GM18505 (cell line): Measurements from ENCODE around the gene KIF7.

Experiments
- ATAC-seq: cut with Tn5 transposase; IDR thresholded peaks from one replicate; pipeline ENCODE4 v1.9.1; 2021; ENCODE audit not compliant: unreplicated experiment
- POLR2A ChIP-seq: IDR thresholded peaks from 4 replicates; pipeline ENCODE4 v1.6.1; 2011; ENCODE audit warnings: borderline replicate concordance; ENCODE audit not compliant: insufficient read depth, insufficient read length; ENCODE audit errors: extremely low read depth

KIF7 gene

GRCh38 chr15:89648106-89649012 lies 6.9 kb downstream of the KIF7 start:
- TF ChIP-seq POLR2A = no peak

GRCh38 chr15:89647191-89647851 lies 7.9 kb downstream of the KIF7 start:
- no peak for TF ChIP-seq POLR2A
- ATAC-seq = peak; percentile 52

More at GRCh38 chr15:89648106-89649012, 6.9 kb downstream of the KIF7 start:
- ATAC-seq = no peak

GRCh38 chr15:89646416-89647141 lies 8.7 kb downstream of the KIF7 start:
- ATAC-seq = no peak

GRCh38 chr15:89645680-89646079 lies 9.6 kb downstream of the KIF7 start:
- ATAC-seq = no peak
- no peak for TF ChIP-seq POLR2A

More at GRCh38 chr15:89646416-89647141, 8.7 kb downstream of the KIF7 start:
- TF ChIP-seq POLR2A = no peak

- no peak for ATAC-seq
- no peak for TF ChIP-seq POLR2A
Observed at GRCh38 chr15:89642106-89642505, 13.2 kb downstream of the KIF7 start.

GRCh38 chr15:89641053-89641452 lies 14.2 kb downstream of the KIF7 start:
- ATAC-seq = no peak
- no peak for TF ChIP-seq POLR2A

- no peak for ATAC-seq
- no peak for TF ChIP-seq POLR2A
Observed at GRCh38 chr15:89640245-89640644, 15.0 kb downstream of the KIF7 start.

GRCh38 chr15:89633585-89633984 lies 21.7 kb downstream of the KIF7 start:
- ATAC-seq = no peak
- no peak for TF ChIP-seq POLR2A

GRCh38 chr15:89632563-89633430 lies 22.5 kb downstream of the KIF7 start:
- no peak for TF ChIP-seq POLR2A
- ATAC-seq = no peak

GRCh38 chr15:89631902-89632264 lies 23.4 kb downstream of the KIF7 start:
- TF ChIP-seq POLR2A = no peak
- ATAC-seq = no peak

GRCh38 chr15:89630974-89631901 lies 24.0 kb downstream of the KIF7 start:
- no peak for ATAC-seq
- no peak for TF ChIP-seq POLR2A

GRCh38 chr15:89630260-89630659 lies 25.0 kb downstream of the KIF7 start:
- ATAC-seq = no peak
- no peak for TF ChIP-seq POLR2A
